Parathyroid adenoma (tissue), 2 donors: ENCODE data around the gene TRPV6.

ENCODE experiments used
- H2AFZ ChIP-seq: fragments of 300-600 bp; sonication (generic); one replicate; pipeline ENCODE4 v1.7.0; 2017; ENCODE audit warnings: antibody characterized with exemption, mild to moderate bottlenecking
- H3K27ac ChIP-seq: fragments of 300-600 bp; sonication (generic); one replicate; pipeline ENCODE4 v1.7.0; 2017
- H3K27me3 ChIP-seq: fragments of 300-600 bp; sonication (generic); one replicate; pipeline ENCODE4 v1.7.0; 2017; ENCODE audit warnings: low read length; ENCODE audit not compliant: control insufficient read depth, insufficient read depth
- H3K36me3 ChIP-seq: fragments of 300-600 bp; sonication (generic); one replicate; pipeline ENCODE4 v1.7.0; 2017; ENCODE audit warnings: low read length; ENCODE audit not compliant: control insufficient read depth, insufficient read depth
- H3K4me1 ChIP-seq: fragments of 300-600 bp; sonication (generic); one replicate; pipeline ENCODE4 v1.7.0; 2017; ENCODE audit warnings: control low read depth
- H3K4me2 ChIP-seq: fragments of 300-600 bp; sonication (generic); one replicate; pipeline ENCODE4 v1.7.0; 2017; ENCODE audit warnings: low read length
- H3K4me3 ChIP-seq: fragments of 300-600 bp; sonication (generic); one replicate; pipeline ENCODE4 v1.7.0; 2017; ENCODE audit warnings: low read depth, low read length
- H3K79me2 ChIP-seq: fragments of 300-600 bp; sonication (generic); one replicate; pipeline ENCODE4 v1.7.0; 2017; ENCODE audit warnings: control low read depth
- H3K9ac ChIP-seq: fragments of 300-600 bp; sonication (generic); one replicate; pipeline ENCODE4 v1.7.0; 2017; ENCODE audit warnings: mild to moderate bottlenecking
- H3K9me3 ChIP-seq: fragments of 300-600 bp; sonication (generic); one replicate; pipeline ENCODE4 v1.7.0; 2017; ENCODE audit warnings: low read length; ENCODE audit not compliant: control insufficient read depth
- CTCF ChIP-seq: fragments of 300-600 bp; sonication (generic); IDR thresholded peaks from one replicate; pipeline ENCODE4 v1.7.0; 2017; ENCODE audit warnings: antibody characterized with exemption, mild to moderate bottlenecking
- donor health status: primary hyperparathyroidism.

TRPV6 gene

GRCh38 chr7:142864980-142865747 lies 20.4 kb downstream of the TRPV6 start:
- no peaks in the 10 kb centered on the region for H3K27me3 ChIP-seq
- no peak overlapping the region for H3K4me3 ChIP-seq
- TF ChIP-seq CTCF, result no peak
- H3K4me1 ChIP-seq, result no peaks in the 10 kb centered on the region
- no peaks in the 10 kb centered on the region for H3K36me3 ChIP-seq
- H3K27ac ChIP-seq, result no peak overlapping the region
- no peak overlapping the region for H2AFZ ChIP-seq
- H3K9me3 ChIP-seq, result no peaks in the 10 kb centered on the region
- no peak overlapping the region for H3K9ac ChIP-seq
- H3K79me2 ChIP-seq, result no peaks in the 10 kb centered on the region
- no peak overlapping the region for H3K4me2 ChIP-seq

GRCh38 chr7:142863891-142864685 lies 21.5 kb downstream of the TRPV6 start:
- no peaks in the 10 kb centered on the region for H3K36me3 ChIP-seq

GRCh38 chr7:142862786-142863400 lies 22.7 kb downstream of the TRPV6 start:
- Histone ChIP-seq H3K9ac (no peak overlapping the region), H3K4me3 (no peak overlapping the region), H3K27ac (no peak overlapping the region), H3K27me3 (no peaks in the 10 kb centered on the region), H3K4me1 (peaks cover 4% of the 10 kb centered on the region), H3K36me3 (no peaks in the 10 kb centered on the region), H3K79me2 (no peaks in the 10 kb centered on the region), H2AFZ (no peak overlapping the region), H3K4me2 (no peak overlapping the region), H3K9me3 (no peaks in the 10 kb centered on the region)
- TF ChIP-seq CTCF, result no peak

More at GRCh38 chr7:142863891-142864685, 21.5 kb downstream of the TRPV6 start:
- Histone ChIP-seq H3K9ac (no peak overlapping the region), H3K79me2 (no peaks in the 10 kb centered on the region), H2AFZ (no peak overlapping the region), H3K4me2 (no peak overlapping the region), H3K4me1 (peaks cover 4% of the 10 kb centered on the region), H3K9me3 (no peaks in the 10 kb centered on the region), H3K27me3 (no peaks in the 10 kb centered on the region), H3K27ac (no peak overlapping the region), H3K4me3 (no peak overlapping the region)
- no peak for TF ChIP-seq CTCF

- Histone ChIP-seq H3K27me3 (no peaks in the 10 kb centered on the region), H3K36me3 (no peaks in the 10 kb centered on the region), H3K9me3 (no peaks in the 10 kb centered on the region), H3K4me3 (no peak overlapping the region), H3K4me2 (no peak overlapping the region), H3K9ac (no peak overlapping the region), H2AFZ (no peak overlapping the region), H3K4me1 (peaks cover 4% of the 10 kb centered on the region), H3K79me2 (no peaks in the 10 kb centered on the region), H3K27ac (no peak overlapping the region)
- TF ChIP-seq CTCF, result no peak
Measured at GRCh38 chr7:142862351-142862750, 23.2 kb downstream of the TRPV6 start.
